G401.6 (cell line): ENCODE results near the gene SLC35E4.
"Not testable (repeated sequence)": the region's sequence is repeated elsewhere in the genome, so short reads cannot be mapped to it uniquely, and the experiment has no call there.

Experiments
- FAIRE-seq: peaks from 2 replicates; lab custom pipeline; 2012; peaks lifted over from hg19 to GRCh38; lab: Jason Lieb, UNC

Gene SLC35E4

GRCh38 chr22:30650508-30651116 lies 15.0 kb downstream of the SLC35E4 start:
- FAIRE-seq = no peak

GRCh38 chr22:30652852-30653251 lies 17.3 kb downstream of the SLC35E4 start:
- FAIRE-seq = no peak

- FAIRE-seq = no peak
Observed at GRCh38 chr22:30654361-30654760, 18.8 kb downstream of the SLC35E4 start.

GRCh38 chr22:30655532-30655931 lies 20.0 kb downstream of the SLC35E4 start:
- no peak for FAIRE-seq

GRCh38 chr22:30662040-30662439 lies 26.5 kb downstream of the SLC35E4 start:
- FAIRE-seq = no peak

GRCh38 chr22:30664798-30665197 lies 29.2 kb downstream of the SLC35E4 start:
- no peak for FAIRE-seq

- no peak for FAIRE-seq
Observed at GRCh38 chr22:30665266-30665665, 29.7 kb downstream of the SLC35E4 start.

GRCh38 chr22:30665786-30666185 lies 30.2 kb downstream of the SLC35E4 start:
- FAIRE-seq = no peak

- no peak for FAIRE-seq
Observed at GRCh38 chr22:30667107-30667493, 31.5 kb downstream of the SLC35E4 start.

GRCh38 chr22:30667494-30668385 lies 32.2 kb downstream of the SLC35E4 start, which contains the start of gene DUSP18:
DUSP18 (minus strand) TSS chr22:30667875; CDS start chr22:30664003, 3,872 bp downstream.
- peak; percentile 88 for FAIRE-seq

GRCh38 chr22:30668386-30668710 lies 32.8 kb downstream of the SLC35E4 start:
- no peak for FAIRE-seq

- FAIRE-seq = no peak
Observed at GRCh38 chr22:30671071-30671470, 35.5 kb downstream of the SLC35E4 start.

GRCh38 chr22:30673136-30673535 lies 37.6 kb downstream of the SLC35E4 start:
- no peak for FAIRE-seq

- FAIRE-seq = no peak
Observed at GRCh38 chr22:30674482-30674881, 38.9 kb downstream of the SLC35E4 start.

GRCh38 chr22:30675436-30675835 lies 39.9 kb downstream of the SLC35E4 start:
- no peak for FAIRE-seq

GRCh38 chr22:30676565-30676964 lies 41.0 kb downstream of the SLC35E4 start:
- FAIRE-seq = not testable (repeated sequence)

- FAIRE-seq = not testable (repeated sequence)
Observed at GRCh38 chr22:30679895-30680690, 44.5 kb downstream of the SLC35E4 start.

- FAIRE-seq = no peak
Observed at GRCh38 chr22:30680991-30681770, 45.6 kb downstream of the SLC35E4 start.

- no peak for FAIRE-seq
Observed at GRCh38 chr22:30681831-30682230, 46.2 kb downstream of the SLC35E4 start.

GRCh38 chr22:30685178-30685577 lies 49.6 kb downstream of the SLC35E4 start:
- FAIRE-seq = no peak

GRCh38 chr22:30687358-30687757 lies 51.8 kb downstream of the SLC35E4 start:
- no peak for FAIRE-seq

GRCh38 chr22:30689622-30690021 lies 54.0 kb downstream of the SLC35E4 start:
- FAIRE-seq = no peak
